Activated CD8-positive, alpha-beta T cell treated with anti-CD3 and anti-CD28 coated beads for 36 hours (primary cell): Measurements from ENCODE around the gene PCCA. TPM values are rescaled to one million over a fixed set of nuclear protein-coding genes. Genes with fewer than 3 reads are reported as not detected.

ENCODE experiments used
- ATAC-seq: fragments of 200-7000 bp; cut with Tn5 transposase; one replicate; pipeline ENCODE4 v1.10.0; 2021; ENCODE audit warnings: mild to moderate bottlenecking, moderate library complexity
- CTCF ChIA-PET: fragments of 350-600 bp; sonication (Branson Sonifier 250); formaldehyde crosslinking; loops from one replicate; lab custom pipeline; 2021; ENCODE audit warnings: antibody characterized with exemption; lab: Charles Lee
- POLR2A ChIA-PET: fragments of 350-600 bp; sonication (Branson Sonifier 250); formaldehyde crosslinking; loops from one replicate; lab custom pipeline; 2021; ENCODE audit warnings: antibody characterized with exemption; lab: Charles Lee
- DNase-seq: peaks from one replicate; pipeline ENCODE4 v3.0.0-alpha.2; 2020
- H3K27ac Mint-ChIP-seq: one replicate; pipeline ENCODE4 v1.8.0; 2021; ENCODE audit warnings: mild to moderate bottlenecking, mixed read lengths
- H3K27me3 Mint-ChIP-seq: one replicate; pipeline ENCODE4 v1.8.0; 2021; ENCODE audit warnings: mixed read lengths
- H3K36me3 Mint-ChIP-seq: one replicate; pipeline ENCODE4 v1.8.0; 2021; ENCODE audit warnings: low read depth, mixed read lengths
- H3K4me1 Mint-ChIP-seq: one replicate; pipeline ENCODE4 v1.8.0; 2021; ENCODE audit warnings: low read depth, mixed read lengths
- H3K4me3 Mint-ChIP-seq: one replicate; pipeline ENCODE4 v1.8.0; 2021; ENCODE audit warnings: mild to moderate bottlenecking, moderate library complexity, mixed read lengths
- H3K9me3 Mint-ChIP-seq: one replicate; pipeline ENCODE4 v1.8.0; 2021; ENCODE audit warnings: mixed read lengths
- CTCF ChIP-seq: fragments of 200-600 bp; IDR thresholded peaks from one replicate; pipeline ENCODE4 v1.8.0; 2022; ENCODE audit warnings: antibody characterized with exemption, mild to moderate bottlenecking
- intact Hi-C: fragments of 100-400 bp; cut with micrococcal nuclease; formaldehyde crosslinking; loops from one replicate; pipeline ENCODE4 v1.10.0; 2022
- total RNA-seq, 2 experiments: library from RNA; stranded (reverse); gene quantifications; one replicate each; pipeline ENCODE4 v1.2.3, GENCODE V29; 2021

The PCCA gene
- total RNA-seq, 2 experiments from 2014 or later: 8.4 to 9.2 TPM

GRCh38 chr13:100154842-100155416, 66.0 kb downstream of the PCCA start:
- Mint-ChIP-seq H3K4me3 (no peak overlapping the region), H3K4me1 (peaks cover 3% of the 10 kb centered on the region), H3K36me3 (peaks cover 6% of the 10 kb centered on the region), H3K27ac (no peak overlapping the region), H3K27me3 (no peaks in the 10 kb centered on the region), H3K9me3 (no peaks in the 10 kb centered on the region)
- no peak for TF ChIP-seq CTCF
- no peak for ATAC-seq
- ChIA-PET CTCF (interaction anchor here (0.6 kb wide), 1 partner anchor 41 kb away, joined by 3 read pairs; no protein-coding TSS in a partner anchor), POLR2A (no interaction called here)
- intact Hi-C loops: no loop called here
- DNase-seq: no peak

- POLR2A ChIA-PET: interaction anchor here (0.6 kb wide), 1 partner anchor 9 kb away, joined by 3 read pairs; no protein-coding TSS in a partner anchor
Measured at GRCh38 chr13:100156788-100157187, 67.9 kb downstream of the PCCA start.

DNA sequence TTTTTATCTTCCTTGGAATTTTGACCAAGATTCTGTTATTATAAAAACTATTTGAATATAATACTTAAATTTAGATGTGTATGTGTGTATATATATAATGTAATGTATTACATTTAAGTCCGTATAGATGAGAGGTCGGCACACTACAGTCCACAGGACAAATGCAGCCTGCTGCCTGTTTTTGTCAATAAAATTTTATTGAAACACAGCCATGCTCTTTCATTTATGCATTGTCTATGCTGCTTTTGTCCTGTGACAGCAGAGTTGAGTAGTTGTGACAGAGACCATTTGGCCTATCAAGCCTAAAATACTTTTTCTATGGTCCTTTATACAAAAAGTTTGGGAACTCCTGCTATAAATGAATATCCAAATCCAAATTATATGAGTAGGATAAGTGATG, 69.7 kb downstream of the PCCA start:
- H3K27me3 Mint-ChIP-seq: no peaks in the 10 kb centered on the region
- no peak for TF ChIP-seq CTCF
- H3K4me1 Mint-ChIP-seq: peaks cover 3% of the 10 kb centered on the region
- no peak overlapping the region for H3K27ac Mint-ChIP-seq
- CTCF ChIA-PET: no interaction called here
- intact Hi-C loops: no loop called here
- H3K4me3 Mint-ChIP-seq: no peak overlapping the region
- DNase-seq (no peak), ATAC-seq (no peak)
- H3K9me3 Mint-ChIP-seq: no peaks in the 10 kb centered on the region
- POLR2A ChIA-PET: no interaction called here
- H3K36me3 Mint-ChIP-seq: peaks cover 6% of the 10 kb centered on the region

More at GRCh38 chr13:100156788-100157187, 67.9 kb downstream of the PCCA start:
- Mint-ChIP-seq H3K27ac (no peak overlapping the region), H3K4me3 (no peak overlapping the region), H3K9me3 (no peaks in the 10 kb centered on the region), H3K4me1 (peaks cover 3% of the 10 kb centered on the region), H3K36me3 (peaks cover 6% of the 10 kb centered on the region), H3K27me3 (no peaks in the 10 kb centered on the region)
- no peak for TF ChIP-seq CTCF
- no peak for DNase-seq
- intact Hi-C loops: no loop called here
- ATAC-seq: no peak
- CTCF ChIA-PET: no interaction called here

DNA sequence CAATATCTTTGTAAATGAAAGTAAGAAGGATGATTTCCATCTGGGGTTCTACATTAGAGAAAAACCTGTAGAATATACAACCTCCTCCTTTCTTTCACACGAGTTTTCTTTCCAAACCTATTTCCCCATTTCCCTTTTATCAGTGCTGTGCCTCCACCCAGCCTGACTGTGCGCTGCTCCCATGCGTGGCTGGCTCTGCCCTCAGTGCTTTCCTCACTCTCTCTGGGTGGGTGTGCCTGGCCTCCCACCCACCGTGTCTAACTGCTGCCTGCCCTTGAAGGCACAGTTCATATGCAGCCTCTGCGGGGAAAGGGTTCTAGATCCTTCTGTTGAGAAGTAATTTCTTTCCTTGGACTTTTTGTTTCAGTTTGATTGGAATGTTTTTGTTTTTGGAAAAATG, 70.7 kb downstream of the PCCA start:
- no peaks in the 10 kb centered on the region for H3K27me3 Mint-ChIP-seq
- H3K4me1 Mint-ChIP-seq: peaks cover 3% of the 10 kb centered on the region
- H3K27ac Mint-ChIP-seq: no peak overlapping the region
- H3K36me3 Mint-ChIP-seq: peaks cover 6% of the 10 kb centered on the region
- H3K9me3 Mint-ChIP-seq: no peaks in the 10 kb centered on the region
- ATAC-seq (no peak), DNase-seq (no peak)
- ChIA-PET POLR2A (no interaction called here), CTCF (no interaction called here)
- intact Hi-C loops: no loop called here
- no peak overlapping the region for H3K4me3 Mint-ChIP-seq
- TF ChIP-seq CTCF: no peak

DNA sequence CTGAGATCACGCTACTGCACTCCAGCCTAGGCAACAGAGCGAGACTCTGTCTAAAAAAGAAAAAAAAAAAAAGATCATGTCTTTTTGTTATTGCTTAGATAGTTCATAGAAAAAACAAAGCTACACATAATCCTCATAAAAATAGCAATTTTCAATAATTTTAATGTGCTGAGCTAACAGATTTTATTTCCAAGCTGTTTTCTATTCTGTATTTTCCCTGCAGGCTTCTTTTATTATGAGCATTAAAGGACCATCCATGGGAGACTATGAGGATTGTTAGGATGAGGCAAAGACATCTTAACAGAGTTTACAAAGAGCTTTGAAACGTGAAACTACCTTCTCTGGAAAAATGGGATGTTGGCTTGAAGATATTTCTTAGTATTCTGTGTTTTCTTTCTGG, 71.6 kb downstream of the PCCA start:
- no peak for TF ChIP-seq CTCF
- intact Hi-C loops: no loop called here
- DNase-seq: no peak
- Mint-ChIP-seq H3K27me3 (no peaks in the 10 kb centered on the region), H3K36me3 (peaks cover 6% of the 10 kb centered on the region), H3K4me1 (peaks cover 3% of the 10 kb centered on the region), H3K9me3 (no peaks in the 10 kb centered on the region), H3K27ac (no peak overlapping the region), H3K4me3 (no peak overlapping the region)
- no peak for ATAC-seq
- ChIA-PET CTCF (no interaction called here), POLR2A (no interaction called here)
